Stimulated activated CD4-positive, alpha-beta T cell treated with anti-CD3 and anti-CD28 coated beads, Interleukin-15, amount 100 ng/mL, for 48 hours (primary cell): ENCODE measurements around the gene ADIPOR2.

Source experiments
- DNase-seq, 2 donors: peaks; one replicate each; pipeline ENCODE4 v3.0.0-alpha.2; 2020; ENCODE audit warnings: low read depth in 2 of 2

The ADIPOR2 gene

GRCh38 chr12:1799051-1799881 is 108.4 kb downstream of the ADIPOR2 start:
- DNase-seq = no peak

- no peak for DNase-seq
Measured at GRCh38 chr12:1799882-1800400, 109.1 kb downstream of the ADIPOR2 start.

- DNase-seq = no peak
Measured at GRCh38 chr12:1800401-1801302, 109.8 kb downstream of the ADIPOR2 start.

- no peak for DNase-seq
Measured at GRCh38 chr12:1801303-1801975, 110.6 kb downstream of the ADIPOR2 start.

GRCh38 chr12:1803736-1804135 is 112.9 kb downstream of the ADIPOR2 start:
- DNase-seq = no peak

GRCh38 chr12:1804545-1805332 is 113.9 kb downstream of the ADIPOR2 start:
- DNase-seq = peak; percentile 68 to 85

- no peak for DNase-seq
Measured at GRCh38 chr12:1805441-1806081, 114.7 kb downstream of the ADIPOR2 start.

GRCh38 chr12:1806301-1807086 is 115.6 kb downstream of the ADIPOR2 start:
- no peak for DNase-seq

GRCh38 chr12:1807087-1807860 is 116.4 kb downstream of the ADIPOR2 start:
- no peak for DNase-seq

GRCh38 chr12:1808036-1808797 is 117.3 kb downstream of the ADIPOR2 start:
- no peak for DNase-seq

GRCh38 chr12:1808798-1809480 is 118.1 kb downstream of the ADIPOR2 start:
- DNase-seq = no peak

- no peak for DNase-seq
Measured at GRCh38 chr12:1809591-1810190, 118.8 kb downstream of the ADIPOR2 start.

GRCh38 chr12:1810201-1810930 is 119.5 kb downstream of the ADIPOR2 start:
- no peak for DNase-seq

GRCh38 chr12:1810931-1811280 is 120.0 kb downstream of the ADIPOR2 start:
- DNase-seq = no peak

- DNase-seq = no peak
Measured at GRCh38 chr12:1811281-1811947, 120.5 kb downstream of the ADIPOR2 start.

- DNase-seq = no peak
Measured at GRCh38 chr12:1811948-1812291, 121.0 kb downstream of the ADIPOR2 start.
